Measurements from ENCODE around the gene SIGLEC10.
"Not testable (repeated sequence)": the region's sequence is repeated elsewhere in the genome, so short reads cannot be mapped to it uniquely, and the experiment has no call there.

The SIGLEC10 gene, protein sequence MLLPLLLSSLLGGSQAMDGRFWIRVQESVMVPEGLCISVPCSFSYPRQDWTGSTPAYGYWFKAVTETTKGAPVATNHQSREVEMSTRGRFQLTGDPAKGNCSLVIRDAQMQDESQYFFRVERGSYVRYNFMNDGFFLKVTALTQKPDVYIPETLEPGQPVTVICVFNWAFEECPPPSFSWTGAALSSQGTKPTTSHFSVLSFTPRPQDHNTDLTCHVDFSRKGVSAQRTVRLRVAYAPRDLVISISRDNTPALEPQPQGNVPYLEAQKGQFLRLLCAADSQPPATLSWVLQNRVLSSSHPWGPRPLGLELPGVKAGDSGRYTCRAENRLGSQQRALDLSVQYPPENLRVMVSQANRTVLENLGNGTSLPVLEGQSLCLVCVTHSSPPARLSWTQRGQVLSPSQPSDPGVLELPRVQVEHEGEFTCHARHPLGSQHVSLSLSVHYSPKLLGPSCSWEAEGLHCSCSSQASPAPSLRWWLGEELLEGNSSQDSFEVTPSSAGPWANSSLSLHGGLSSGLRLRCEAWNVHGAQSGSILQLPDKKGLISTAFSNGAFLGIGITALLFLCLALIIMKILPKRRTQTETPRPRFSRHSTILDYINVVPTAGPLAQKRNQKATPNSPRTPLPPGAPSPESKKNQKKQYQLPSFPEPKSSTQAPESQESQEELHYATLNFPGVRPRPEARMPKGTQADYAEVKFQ

DNA sequence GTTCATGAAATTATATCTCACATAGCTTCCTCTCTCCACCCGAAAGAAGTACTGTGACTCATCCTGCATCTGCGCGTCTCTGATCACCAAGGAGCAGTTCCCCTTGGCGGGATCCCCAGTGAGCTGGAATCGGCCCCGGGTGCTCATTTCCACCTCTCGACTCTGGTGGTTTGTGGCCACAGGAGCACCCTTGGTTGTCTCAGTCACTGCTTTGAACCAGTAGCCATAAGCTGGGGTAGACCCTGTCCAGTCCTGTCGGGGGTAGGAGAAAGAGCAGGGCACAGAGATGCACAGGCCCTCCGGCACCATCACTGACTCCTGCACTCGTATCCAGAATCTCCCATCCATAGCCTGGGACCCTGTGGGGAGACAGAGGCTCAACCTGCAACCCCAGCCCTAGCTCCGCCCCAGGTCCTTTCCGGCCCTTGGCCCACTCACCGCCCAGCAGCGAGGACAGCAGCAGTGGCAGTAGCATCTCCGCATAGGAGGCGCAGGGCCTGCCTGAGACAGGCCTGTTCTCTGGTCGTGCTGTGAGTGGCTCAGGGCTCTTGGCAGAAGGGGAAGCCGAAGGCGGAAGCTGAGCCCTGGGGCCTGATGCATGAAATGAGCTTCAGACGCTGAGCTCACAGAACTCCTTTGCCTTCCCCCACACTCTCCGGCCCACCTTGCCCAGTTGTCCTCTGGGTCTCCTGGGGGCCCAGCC lies at the start of gene SIGLEC10:
TSS of gene SIGLEC10 (minus strand) at position 536 of the 703 bp plus-strand sequence. CDS start at position 475, 61 bp downstream.
- peak in 1 of 4 experiments; percentile 40 for DNase-seq (ENCODE audit: low read depth in 4 of 4, low spot score in 1 of 4)

DNA sequence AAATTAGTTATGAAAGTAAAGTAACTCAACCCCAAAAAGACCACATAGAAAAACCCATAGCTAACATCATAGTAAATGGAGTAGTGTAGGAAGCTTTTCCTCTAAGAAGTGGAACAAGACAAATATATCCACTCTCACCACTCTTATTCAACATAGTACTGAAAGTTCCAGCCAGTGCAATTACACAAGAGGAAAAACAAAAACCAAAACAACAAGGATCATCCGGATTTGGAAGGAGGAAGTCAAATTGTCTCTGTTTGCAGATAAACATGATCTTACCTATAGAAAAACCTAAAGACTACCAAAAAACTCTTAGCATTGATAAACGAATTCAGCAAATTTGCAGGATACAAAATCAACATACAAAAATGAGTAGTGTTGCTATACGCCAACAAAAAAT lies 49.3 kb upstream of the SIGLEC10 start:
- DNase-seq (ENCODE audit: low read depth in 4 of 4, low spot score in 1 of 4): no peak

DNA sequence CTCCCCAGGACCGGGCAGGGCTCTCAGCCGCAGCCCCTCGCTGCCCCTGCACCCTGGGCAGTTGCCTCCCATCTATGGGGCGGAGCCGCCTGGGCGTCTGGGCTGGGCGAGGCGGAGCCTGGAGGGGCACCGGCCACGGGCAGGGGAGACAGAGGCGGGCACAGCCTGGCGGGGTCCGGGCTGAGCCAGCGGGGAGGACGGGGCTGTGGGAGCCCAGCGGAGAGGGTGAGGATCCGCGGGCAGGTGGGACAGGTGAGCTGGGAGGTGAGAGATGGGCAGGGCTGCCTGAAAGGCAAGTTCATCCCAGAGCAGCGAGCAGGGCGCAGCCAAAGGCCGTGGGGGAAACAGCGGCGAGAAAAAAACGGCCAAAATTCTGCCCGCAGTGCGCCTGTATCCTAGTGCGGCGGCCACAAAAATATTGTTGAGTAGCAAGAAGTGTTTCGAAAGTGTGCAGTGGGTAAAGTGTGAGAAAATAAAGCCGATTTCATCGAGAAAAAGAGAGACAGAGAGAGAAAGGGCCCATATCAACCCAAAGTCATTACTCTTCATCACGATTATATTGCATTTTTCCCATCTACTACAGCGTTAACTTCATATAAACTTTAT lies 46.6 kb upstream of the SIGLEC10 start:
- DNase-seq (ENCODE audit: low read depth in 4 of 4, low spot score in 1 of 4): not testable (repeated sequence)

DNA sequence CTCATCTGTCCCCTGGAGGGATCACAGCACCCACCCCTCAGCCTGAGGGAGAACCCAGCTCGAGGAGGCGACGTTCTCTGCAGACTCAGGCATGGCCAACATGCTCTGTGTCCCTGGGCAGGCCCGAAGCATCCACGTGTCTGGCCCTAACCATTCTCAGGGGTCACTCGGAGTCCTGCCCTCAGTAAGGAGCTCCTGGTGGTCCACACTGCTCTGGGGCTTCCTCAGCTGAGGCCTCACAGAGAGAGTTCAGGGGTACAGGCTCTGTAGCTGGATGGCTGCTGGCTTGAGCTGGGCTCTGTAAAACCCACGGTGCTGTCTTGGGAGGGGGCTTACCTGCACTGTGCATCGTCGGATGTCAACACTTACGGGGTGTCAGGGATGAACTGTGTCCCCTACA lies 45.2 kb upstream of the SIGLEC10 start:
- no peak for DNase-seq (ENCODE audit: low read depth in 4 of 4, low spot score in 1 of 4)

DNA sequence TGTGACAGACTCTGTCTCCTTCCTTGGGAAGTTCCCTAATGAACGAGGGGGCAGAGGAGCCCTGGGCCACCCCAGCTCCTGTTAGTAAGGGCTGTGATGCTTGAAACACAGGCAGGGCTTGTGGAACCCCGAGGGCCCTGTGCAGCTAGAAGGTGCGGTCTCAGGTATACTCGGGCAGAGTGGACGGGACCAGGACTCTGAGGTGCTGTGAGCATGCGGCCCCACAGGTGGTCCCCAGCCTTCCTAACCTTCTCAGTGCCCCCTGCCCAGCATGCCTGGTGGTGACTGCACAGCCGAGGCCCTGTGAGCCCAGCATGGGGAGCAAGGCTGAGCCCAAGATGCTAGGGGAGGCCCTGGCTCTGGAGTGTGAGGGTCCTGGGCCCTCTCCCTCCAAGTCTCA lies 44.8 kb upstream of the SIGLEC10 start:
- no peak for DNase-seq (ENCODE audit: low read depth in 4 of 4, low spot score in 1 of 4)

DNA sequence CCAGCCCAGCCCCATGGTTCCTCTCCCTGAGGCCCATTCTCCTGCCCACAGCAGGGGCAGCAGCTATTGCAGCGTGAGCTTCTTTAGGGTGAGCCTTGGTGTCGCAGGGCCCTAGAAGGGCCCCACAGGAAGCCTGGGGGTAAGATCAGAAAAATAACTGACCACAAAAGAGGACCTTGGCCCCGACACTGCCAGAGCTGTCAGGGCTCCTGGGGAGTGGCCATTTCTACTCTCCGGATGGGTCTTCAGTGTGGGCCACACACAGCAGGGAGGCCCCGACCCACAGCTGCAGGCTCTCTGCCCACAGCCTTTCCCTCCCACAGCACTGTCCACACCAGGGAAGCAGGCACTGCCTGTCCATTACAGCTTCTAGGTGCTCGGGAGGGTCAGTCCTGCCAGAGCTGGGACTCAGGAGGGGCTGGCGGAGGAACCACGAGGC lies 44.3 kb upstream of the SIGLEC10 start:
- no peak for DNase-seq (ENCODE audit: low read depth in 4 of 4, low spot score in 1 of 4)

DNA sequence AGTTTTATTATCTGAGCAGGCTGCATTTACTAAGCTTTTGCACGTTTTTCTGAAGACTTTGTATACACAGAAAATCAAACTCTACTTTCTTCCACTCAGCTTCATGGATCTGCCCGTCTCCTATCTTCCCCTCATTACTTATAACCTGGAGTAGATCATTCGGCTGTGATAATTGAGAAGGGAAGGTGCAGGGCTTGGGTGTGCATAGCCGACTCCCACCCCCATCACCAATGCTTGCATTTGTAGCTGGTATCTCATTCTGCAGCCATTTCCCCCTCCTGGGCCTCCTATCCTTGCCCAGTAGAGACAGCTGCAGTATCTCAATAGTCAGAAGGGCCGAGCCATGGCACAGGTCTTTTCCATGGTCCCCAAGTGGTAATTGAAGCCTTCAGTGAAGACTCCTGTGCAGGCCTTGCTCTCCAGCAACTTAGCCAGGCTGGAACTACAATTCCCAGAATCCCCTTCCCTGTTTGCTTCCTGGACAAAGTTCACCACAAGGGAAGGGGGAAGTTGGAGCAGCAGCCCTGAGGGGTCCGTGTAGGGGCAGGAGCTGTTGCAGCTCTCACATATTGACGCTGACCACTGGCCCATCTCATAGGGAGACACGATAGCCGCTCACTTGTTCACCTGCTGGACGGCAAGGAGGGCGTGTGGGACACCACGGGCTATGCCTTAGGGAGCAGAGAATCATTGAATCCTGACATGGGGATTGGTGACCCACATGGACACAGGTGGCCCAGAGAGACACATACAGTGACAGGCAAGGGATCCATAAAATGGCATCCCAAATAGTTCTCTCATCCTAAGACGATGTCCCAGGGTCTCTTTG lies 42.9 kb upstream of the SIGLEC10 start:
- no peak for DNase-seq (ENCODE audit: low read depth in 4 of 4, low spot score in 1 of 4)

DNA sequence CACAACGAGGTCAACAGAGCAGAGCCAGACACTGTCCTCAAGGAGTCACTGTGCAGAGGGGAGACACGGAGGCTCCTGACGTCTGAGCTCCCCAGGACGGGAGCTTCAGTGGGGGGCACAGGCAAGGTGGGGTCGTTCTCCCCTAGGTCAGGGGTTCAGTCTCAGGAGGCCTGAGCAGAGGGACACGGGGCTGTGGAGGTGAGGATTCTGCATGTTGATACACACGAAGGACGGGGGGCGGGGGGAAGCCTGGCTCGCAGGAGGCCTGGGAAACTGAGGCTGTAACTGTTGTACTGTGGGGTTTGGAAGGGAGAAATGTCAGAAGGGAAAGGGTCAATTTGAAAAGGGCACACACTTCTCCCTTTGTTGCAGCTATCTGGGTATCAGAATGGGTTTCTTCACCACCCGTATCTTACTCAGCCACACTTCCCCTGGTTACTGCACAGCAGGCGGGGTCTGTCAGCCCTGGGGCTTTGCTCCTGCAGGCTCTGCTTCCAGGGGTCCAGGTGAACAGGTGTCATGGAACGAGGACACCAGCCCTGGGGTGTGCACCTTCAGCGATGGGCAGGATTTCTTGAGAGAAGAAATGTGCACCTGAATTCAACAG lies 41.6 kb upstream of the SIGLEC10 start:
- DNase-seq (ENCODE audit: low read depth in 4 of 4, low spot score in 1 of 4): no peak

DNA sequence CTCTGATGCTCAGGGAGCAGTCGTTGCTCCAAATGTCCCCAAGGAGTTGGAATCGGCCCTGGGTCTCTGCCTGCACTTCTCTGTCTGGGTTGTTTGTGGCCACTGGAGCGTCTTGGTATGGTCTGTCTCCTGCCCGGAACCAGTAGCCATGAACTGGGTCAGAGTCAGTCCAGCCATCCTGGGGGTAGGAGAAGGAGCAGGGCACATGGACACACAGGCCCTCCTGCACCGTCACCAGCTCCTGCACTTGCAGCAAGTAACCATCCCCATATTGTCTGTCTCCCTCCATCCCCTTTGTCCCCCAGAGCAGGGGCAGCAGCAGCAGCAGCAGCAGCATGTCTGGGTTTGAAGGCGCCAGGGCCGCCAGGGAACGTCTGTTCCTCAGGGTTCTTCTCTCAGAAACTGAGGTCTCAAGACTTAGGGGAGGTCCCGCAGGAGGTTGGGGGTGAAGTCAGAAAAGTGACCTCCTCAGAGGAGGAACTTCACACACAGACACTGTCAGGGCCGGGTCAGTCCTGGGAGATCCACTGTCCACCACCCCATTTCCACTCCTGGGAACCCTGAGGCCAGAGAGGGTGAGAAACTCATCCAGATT lies 40.7 kb upstream of the SIGLEC10 start, which contains the start of gene SIGLEC8:
TSS of gene SIGLEC8 (minus strand) at position 404 of the 595 bp plus-strand sequence. CDS start at position 337, 67 bp downstream.
- no peak for DNase-seq (ENCODE audit: low read depth in 4 of 4, low spot score in 1 of 4)

DNA sequence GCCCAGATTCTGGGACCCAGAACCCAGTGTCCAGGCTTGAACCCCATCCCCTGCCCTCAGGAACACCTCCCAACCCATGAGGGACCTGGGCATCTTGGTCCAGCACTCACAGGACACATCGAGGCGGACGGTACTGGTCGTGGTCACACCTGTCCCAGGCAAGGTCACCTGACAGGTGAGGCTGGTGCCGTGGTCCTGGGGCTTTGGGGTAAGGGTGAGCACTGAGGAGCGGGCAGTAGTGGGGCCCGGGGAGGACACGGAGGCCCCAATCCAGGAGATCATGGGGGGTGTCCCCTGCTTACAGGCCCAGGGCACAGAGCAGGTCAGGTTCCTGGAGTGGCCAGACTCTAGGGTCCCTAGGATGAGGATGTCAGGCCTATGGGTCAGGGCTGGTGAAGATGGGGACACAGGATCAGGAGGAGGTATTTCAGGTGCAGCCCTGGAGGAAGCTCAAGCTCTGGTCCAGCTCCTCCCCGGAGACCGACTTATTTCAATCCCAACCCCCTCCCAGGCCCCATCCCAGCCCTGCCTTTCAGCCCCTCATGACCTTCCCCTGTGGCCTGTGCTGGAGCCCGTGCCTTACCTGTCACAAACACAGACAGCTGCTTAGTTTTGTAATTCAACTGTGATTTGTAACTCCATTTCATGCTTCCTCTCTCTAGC lies 40.0 kb upstream of the SIGLEC10 start:
- no peak for DNase-seq (ENCODE audit: low read depth in 4 of 4, low spot score in 1 of 4)

DNA sequence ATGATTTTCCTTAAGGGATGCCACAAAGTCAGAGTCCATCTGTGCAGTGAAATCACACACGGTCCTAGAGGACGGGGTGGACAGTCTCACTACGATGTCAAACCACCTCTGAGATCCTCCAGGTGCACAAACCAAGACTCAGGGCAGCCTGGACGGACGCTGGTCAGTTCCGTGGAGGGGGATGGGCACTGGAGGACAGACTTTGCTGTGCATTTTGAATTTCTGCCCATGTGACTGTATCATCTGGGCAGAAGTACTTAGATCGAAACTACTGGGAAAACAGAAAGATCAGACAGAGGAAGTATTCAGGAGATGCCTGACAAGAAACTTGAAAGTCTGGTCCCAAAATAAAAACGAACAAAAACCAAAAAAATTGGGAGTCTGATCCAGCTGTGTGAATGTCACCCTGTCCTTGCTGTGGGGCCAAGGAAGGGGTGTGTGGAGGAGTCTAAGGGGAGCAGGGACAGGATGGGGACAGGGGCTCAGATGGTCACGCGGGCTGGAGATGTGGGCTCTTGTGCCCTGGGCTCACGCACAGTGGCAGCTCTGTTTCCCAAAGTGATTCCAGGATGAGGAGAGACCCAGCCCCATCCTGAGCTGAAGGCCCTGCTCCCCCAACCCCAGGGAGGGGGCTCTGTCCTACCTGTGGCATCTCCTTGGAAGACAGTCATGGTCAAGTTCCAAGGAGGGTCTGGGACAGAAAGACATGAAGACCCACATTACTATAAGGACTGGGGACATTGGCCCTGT lies 39.3 kb upstream of the SIGLEC10 start:
- DNase-seq (ENCODE audit: low read depth in 4 of 4, low spot score in 1 of 4): no peak

DNA sequence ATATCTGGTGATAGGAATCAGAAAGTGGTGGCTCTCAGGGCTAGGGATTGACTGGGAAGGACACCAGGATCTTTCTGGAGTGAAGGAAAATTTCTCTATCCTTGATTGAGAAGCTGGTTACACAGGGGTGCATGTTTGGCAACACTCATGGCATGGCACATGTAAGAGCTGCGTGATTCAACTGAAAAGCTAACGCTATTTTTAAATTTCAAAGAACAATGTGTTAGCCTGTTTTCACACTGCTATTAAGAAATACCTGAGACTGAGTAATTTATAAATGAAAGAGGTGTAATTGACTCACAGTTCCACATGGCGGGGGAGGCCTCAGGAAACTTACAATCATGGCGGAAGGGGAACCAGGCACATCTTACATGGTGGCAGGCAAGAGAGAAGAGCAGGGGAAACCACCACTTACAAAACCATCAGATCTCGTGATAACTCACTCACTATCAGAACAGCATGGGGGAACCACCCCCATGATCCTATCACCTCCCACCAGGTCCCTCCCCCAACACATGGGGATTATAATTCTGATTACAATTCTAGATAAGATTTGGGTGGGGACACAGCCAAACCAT lies 33.4 kb upstream of the SIGLEC10 start:
- DNase-seq (ENCODE audit: low read depth in 4 of 4, low spot score in 1 of 4): peak in 3 of 4 experiments; percentile 16 to 48 (median 36)

DNA sequence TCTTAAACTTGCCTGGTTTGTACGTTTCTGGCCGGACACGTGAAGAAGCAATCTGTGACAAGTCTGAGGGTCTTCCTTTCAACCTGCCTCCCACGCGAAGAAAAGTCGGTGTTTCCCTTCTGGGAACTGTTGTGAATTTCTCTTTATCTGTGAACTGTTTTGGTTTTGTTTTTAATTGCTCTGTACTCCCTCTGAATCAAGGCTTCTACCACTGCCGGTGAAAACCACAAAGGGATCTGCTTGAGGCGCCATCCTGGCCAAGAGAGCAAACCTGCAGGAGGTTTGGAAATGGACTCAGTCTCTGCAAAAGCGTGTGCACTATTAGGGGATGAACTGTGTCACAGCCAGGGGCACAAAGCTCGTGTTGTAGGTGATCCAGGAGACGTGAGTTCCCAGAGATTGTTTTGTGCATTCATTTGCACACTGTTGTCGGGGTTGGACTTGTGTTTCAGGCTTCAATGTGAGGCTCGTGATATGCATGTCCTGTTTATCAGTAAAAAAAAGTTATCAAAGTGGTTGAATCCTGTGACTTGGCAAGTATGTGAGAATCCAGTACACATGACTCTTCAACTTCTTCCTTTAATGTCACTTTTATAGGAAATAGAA lies 31.1 kb upstream of the SIGLEC10 start:
- peak in 3 of 4 experiments; percentile 28 to 52 (median 39) for DNase-seq (ENCODE audit: low read depth in 4 of 4, low spot score in 1 of 4)

DNA sequence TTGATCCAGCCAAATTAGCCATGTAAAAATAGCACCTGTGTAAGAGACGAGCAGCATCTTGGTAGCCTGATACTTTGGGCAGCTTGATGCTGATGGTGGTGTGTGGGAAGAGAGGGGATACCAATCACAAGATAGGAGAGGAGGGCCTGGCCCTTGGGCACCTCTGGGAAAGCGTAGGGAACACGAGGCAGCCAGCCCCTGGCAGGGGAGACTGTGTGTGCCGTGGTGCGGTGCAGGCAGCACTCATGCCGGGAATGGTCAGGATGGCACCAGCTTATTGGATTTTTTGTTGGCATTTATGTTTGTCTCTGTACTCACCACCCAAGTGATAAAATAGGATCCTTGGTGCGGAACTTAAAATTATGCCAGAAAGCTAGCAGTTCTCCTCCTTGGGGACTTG lies 30.6 kb upstream of the SIGLEC10 start:
- no peak for DNase-seq (ENCODE audit: low read depth in 4 of 4, low spot score in 1 of 4)

DNA sequence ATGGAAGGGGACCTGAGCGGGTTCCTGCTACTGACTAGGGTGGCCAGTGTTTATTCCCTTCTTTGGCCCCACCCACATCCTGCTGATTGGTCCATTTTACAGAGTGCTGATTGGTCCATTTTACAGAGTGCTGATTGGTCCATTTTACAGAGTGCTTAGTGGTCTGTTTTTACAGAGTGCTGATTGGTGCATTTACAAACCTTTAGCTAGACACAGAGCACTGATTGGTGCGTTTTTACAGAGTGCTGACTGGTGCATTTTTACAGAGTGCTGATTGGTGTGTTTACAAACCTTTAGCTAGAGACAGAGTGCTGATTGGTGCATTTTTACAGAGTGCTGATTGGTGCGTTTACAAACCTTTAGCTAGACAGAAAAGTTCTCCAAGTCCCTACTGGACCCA lies 30.1 kb upstream of the SIGLEC10 start:
- DNase-seq (ENCODE audit: low read depth in 4 of 4, low spot score in 1 of 4): not testable (repeated sequence)

DNA sequence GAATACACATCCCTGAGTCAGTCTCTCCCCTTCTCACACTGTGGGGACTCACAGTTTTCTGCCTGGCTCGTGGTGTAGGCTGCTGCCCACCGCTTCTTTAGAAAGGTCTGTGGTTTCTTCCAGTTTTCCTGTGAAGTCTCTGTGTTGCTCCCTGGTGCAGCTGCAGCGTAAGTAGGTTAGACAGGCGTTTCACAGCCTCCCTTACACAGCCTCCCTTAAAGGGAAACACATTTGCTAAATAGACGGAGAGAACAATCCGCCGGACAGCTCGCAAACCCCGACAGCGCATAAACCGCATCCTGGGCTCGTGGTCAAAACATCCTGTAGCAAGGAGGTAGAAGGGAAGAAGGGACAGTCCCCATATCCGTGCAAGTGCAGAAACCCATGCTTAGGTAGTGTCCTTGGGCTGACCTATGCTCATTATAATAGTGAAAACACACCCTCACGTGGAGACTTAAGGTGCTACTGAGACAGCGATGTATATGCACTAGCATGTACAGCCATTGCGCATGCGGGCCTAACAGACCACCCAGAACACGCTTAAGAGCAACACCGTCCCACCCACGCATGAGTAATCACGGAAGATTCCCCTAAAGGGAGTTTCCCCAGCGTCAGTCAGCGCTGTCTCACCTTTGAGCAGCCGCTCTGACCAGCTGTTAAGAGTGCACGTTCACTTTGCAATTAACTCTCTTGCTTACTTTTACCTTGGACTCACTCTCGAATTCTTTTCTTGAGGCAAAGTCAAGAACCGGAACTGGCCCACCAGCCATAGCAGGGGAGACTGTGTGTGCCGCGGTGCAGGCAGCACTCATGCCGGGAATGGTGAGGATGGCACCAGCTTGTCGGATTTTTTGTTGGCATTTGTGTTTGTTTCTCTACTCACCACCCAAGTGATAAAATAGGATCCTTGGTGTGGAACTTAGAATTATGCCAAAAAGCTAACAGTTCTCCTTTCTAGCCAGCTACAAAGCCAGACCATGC lies 24.3 kb upstream of the SIGLEC10 start:
- peak; percentile 71 to 85 (median 73) for DNase-seq (ENCODE audit: low read depth in 4 of 4, low spot score in 1 of 4)
